ENCODE data around the gene XPNPEP1. TPM values are rescaled to one million over a fixed set of nuclear protein-coding genes. Genes with fewer than 3 reads are reported as not detected.

The XPNPEP1 gene
- polyA plus RNA-seq, 5 donors, result 72.5 to 89.6 (median 81.6) TPM

DNA sequence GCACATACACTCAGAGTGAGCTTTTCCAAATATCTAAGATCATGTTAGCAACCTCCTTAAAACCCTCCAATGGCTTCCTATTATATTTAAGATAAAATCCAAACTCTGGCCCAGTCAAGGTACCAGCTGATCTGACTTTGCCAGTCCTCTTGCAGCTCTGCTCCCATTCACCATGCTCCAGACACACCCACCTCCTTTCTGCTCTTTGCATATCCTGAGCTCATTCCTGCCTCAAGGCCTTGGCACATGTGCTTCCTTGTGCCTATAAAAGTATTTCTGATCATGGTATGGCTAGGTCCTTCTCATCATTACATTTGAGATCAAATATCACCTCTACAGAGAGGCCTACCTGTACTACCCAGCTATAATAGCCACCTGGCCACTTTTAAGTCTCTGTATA is 27.5 kb downstream of the XPNPEP1 start:
- no peak for DNase-seq

DNA sequence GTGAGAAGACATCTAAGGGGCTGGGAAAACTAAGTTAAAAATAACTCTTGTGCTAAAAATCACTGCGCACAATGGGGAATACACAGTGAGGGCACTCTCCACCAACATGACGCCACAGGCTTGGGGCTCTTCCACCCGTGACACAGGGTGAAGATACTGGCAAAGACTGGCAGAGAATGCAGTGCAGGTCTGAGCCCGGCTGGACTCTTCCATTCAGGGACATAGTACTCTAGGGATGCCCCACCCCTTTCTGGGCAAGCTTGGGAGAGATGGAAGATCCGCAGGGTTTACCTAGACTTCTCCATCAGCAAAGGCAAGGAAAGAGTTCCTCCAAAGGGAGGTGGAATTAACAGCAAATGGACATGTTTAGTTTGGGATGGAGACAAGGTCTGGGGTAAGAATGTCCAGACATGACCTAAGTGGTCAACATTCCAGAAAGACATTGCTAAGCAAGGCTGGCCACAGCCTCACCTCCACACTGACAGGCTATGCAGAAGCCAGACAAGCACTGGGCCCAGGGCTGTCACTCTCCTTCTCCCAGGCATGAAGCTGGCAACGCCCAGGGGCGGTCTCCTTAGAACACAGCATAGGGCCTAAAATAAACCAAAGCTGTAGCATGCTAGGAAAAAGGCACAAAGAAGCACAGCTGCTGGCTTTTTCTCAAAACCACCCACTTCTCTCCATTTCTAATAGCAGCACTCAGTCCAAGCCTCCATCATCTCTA is 28.1 kb downstream of the XPNPEP1 start:
- no peak for DNase-seq

DNA sequence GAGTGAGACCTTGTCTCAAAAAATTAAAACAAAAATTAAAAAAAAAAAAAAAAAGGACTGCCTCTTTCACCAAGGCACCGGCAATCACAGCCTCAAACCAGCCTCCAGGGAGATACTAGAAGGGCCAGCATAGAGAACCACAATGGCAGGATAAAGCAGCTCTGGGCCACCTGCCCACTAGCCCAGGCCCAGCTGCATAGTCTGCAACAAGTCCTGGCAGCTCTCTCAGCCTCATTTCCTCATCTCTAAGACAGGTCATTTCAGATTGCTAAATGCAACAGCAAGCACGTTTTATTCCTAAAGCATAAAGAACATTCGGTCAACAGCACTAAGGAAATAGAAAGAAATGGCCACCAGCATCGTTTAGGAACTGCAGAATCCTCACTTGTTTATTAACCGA is 28.8 kb downstream of the XPNPEP1 start:
- DNase-seq, result peak; percentile 43 to 52

DNA sequence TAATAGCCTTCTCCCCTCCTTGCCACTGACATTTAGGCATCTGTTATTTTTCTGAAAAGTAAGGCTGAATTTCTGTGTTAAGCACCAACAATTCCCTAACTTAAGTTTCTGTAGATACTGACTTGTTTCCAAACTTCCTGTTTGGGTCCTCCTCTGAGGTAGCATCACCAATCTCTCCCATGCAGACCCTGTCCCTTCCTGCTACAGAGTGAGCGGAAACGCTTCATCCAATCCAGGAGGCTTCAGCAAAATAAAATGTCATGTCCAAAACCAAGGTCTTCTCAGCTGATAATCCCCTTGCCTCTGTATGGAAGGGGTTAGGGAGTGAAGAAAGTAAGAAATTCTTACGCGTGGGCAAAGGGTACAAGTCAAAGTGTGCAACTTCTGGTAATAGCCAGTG is 29.9 kb downstream of the XPNPEP1 start:
- no peak for DNase-seq

DNA sequence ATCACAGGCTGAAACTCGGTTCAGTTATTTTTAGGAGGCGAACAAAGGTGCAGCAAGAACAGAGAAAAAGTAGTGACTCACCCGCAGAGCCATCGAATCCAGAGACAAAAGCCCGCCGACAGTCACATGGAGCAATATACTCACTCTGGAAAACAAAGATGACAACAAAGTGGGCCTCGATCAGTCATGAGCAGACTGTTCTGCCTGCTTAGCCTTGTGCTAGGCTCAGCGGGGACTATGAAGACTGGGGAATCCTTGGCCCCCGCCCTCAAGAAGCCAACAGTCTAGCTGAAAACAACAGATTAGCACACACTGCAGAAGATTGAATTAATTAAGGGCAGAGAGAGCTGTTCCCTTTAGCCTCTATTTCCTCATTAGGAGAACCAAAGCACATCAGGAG is 30.4 kb downstream of the XPNPEP1 start:
- DNase-seq, result no peak

DNA sequence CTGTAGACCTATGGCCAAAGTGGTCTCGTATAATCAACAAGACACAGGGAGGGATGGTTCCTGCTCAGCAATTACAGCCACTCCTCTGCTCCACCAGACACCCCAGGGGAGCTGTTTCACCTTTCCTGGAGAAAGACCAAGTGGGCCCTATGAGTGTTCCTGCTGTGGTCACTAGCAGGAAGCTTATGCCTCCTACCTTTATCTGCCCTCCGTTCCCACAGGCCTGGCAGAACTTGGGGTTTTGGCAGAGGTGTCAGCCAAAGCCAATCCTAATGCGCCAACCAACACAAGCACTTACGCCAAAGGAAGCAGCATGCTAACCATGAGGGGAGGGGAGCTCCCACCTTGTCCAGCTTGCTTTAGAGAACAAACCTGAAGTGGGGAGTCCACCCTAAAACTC is 31.2 kb downstream of the XPNPEP1 start:
- DNase-seq, result no peak

DNA sequence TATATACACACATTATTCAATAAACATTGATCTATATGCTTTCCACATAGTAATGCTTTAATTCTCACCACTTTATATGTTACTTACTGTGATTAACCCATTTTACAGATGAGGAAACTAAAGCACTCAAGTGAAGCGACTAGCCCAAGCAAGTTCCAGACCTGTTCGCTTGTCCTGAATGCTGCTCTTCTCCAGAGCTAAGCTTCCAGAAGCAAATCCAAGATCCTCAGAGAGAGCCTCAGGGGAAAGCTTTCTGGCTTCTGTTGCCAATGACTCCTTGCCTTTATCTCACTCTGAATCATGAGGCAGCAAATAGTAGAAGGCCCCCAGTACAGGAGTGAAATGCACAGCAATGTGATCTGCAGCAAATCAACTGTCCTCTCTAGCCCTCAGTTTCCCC is 32.2 kb downstream of the XPNPEP1 start:
- no peak for DNase-seq

DNA sequence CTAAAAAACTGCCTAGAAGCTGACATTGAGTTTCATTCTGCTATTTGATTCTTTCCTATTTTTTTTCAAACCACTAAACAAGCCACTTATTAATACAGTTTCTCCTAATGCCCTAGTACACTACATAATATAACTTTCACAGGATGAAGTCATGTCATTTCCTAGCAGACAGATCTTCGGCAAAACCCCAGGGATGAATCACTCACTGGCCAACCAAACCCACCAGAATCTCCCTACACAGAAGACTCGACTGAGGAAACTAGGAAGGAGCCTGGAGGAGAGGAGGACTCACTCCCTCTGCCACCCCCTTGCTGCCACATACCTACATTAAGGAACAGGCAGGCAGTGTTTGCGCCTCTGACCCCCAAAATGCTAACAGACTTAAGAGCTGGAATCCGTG is 33.4 kb downstream of the XPNPEP1 start:
- no peak for DNase-seq

DNA sequence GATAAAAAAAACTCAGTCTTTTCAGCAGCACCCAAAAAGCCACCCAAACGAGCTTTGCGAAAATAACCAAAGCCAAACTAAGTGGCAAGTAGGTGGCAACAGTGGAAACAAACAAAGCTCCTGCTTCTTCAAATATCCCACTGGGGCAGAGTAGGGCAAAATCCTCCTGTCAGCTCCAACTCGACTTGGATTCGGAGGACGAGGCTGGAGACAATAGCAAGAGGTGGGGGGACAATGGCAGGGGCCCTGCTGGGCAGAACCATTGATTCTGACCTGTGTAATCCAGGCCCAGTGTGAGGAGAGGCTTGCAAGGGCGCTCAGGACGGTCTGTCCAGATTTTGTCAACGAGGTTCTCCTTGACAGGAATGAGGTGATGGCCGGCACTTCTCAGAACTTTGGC is 35.5 kb downstream of the XPNPEP1 start:
- DNase-seq, result no peak

DNA sequence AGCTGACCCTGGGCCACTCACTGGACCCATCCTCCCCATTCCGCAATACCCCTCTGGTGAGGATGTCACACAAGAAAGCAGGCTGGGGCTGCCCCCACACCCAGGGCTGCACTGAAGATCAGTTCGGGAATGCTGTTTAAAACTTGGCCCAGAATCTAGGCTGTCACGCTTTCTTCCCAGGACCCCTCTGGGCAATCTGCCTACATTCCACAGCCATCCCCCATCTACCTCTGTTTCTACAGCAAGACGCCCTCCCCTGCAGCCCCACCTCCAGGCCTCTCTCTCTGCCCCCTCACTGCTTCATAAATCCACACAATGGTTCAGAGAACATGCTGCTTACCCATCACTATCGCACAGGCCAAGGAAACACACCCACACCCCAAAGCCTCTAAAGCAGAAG is 36.1 kb downstream of the XPNPEP1 start:
- no peak for DNase-seq

DNA sequence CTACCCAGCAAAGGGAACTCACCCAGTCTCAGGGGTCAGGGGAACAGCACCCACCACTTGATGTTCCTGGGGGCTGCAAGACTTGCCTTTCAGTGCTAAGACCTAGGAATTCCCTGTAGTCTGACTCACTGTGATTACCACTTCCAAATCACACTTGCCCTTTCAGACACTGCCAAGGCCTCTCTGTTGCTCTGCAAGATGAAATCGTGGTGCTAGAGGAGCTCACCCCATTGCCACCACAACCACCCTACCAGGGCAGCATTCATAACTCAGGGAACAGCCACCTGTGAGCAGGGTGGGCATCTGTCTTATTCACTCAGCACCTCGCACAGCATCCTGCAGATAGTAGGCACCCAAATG is 36.5 kb downstream of the XPNPEP1 start:
- DNase-seq, result no peak

DNA sequence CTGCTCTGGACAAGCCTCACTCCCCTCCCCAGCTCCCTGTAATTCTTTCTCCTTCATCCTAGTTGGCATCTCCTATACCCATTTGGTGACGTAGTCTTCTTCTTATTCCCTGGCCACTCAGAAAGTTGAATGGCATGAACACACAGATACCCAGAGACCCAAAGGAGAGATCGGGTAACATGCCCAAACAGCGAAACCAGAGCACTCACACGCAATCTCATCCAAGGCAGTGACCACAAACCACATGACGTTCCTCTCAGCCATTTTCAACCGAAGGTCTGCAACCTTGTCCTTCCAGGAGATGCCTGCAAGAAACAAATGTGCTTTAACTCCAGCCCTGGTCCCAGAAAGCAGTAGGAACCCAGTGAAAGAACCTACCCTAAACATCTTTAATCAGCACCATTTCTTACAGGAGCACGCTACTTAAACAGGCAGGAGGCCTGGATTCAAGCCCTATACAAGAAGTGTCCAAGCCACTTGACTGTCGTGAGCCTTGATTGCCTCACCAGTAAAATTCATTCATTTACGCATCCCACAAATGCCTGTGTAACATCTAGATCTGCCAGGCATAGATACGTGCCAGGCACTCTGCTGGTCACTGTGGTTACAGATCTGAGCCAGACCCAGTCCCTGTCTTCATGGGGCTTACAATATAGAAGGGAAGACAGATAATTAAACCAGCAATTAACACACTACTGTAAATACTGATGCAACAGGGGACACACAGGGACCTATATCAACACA is 37.1 kb downstream of the XPNPEP1 start:
- DNase-seq, result no peak

DNA sequence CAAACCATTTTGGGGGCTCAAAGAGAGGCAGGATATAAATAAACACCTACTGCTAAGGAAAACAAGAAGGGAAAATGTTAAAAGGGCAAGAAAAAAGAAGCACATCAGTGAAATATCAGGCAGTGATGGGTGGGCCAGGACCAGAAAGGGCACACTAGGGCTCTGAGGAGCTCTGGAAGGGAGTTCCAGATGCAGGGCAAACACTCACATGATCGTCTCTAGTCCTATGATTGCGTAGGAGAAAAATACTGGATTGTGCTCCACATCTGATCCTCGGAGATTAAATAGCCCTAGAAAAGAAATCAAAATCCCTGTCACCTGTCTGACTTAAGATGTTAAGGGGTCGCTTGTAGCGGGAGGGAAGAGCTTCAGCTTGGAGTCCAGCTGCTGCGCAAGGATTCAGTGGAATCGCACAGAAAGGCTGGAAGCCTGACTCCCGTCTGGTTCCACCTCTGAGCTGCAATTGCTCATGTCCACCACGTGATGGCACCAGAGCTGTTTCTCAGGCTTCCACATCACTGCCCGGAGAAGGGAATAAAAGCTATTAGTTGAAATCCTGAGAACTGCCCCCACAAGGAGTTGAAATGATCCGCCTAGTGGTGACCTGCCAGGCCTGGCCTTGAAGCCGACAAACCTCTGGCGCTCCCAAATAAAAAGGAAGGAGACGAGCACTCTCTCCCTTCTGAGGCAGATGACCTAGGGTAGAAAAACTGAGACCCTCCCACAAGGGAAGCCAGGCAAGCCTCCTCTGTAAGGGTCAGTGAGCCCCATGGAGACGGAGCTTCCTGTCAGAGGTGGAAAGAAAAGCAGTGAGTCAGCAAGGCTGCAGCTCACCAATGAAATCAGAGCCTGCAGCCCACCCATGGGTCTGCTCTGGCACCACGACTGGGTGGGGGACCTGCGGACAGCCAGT is 39.2 kb downstream of the XPNPEP1 start:
- DNase-seq, result peak; percentile 83 to 85

DNA sequence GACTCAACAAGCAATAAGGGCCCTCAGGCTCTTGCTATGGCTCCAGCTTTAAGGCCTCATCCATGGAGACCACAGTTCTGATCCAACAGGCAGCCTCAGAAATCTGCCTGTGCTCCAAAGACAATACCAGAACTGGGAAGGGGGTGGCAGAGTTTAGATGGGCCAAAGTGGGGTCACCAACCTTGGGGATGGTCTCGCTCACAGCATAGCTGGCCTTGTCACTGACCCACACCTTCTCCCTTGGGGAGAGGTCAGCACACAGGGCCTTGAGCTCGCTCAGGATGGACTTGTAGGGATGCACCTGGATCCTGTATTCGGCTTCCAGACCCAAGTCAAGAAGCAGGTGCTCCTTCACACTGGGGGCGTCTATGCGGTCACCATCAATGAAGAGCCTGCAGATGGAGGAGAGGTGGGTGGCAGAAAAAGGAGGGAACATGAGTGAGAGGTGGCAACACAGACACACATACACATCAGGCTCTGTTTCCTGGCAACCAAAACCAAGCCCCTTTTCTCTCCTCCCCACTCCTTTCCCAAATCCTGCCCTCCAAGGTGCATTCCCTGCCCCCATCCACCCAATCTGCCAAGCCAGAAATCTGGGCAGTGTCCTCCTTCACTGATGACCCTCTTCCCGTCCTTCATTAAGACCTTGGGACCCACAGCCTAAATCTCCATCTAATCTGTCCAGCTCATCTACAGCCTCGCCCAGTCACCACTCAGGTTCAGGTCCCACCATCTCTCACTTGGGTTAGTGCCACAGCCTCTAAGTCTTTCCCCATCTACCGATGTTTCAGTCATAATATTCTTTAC is 40.9 kb downstream of the XPNPEP1 start:
- no peak for DNase-seq

DNA sequence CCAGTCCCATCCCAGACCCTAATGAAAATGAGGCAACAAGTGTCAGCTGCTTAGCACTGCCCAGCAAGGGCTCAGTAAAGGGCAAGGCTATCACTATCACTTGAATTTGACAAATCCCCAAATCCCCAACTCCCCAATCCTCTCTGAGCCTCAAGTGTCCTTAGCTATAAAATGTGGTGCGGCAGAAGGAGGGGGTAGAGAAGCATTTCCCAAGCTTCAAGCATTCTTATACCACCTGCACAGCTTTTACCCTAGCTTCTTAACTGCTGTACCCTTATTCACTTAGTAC is 41.6 kb downstream of the XPNPEP1 start:
- no peak for DNase-seq

DNA sequence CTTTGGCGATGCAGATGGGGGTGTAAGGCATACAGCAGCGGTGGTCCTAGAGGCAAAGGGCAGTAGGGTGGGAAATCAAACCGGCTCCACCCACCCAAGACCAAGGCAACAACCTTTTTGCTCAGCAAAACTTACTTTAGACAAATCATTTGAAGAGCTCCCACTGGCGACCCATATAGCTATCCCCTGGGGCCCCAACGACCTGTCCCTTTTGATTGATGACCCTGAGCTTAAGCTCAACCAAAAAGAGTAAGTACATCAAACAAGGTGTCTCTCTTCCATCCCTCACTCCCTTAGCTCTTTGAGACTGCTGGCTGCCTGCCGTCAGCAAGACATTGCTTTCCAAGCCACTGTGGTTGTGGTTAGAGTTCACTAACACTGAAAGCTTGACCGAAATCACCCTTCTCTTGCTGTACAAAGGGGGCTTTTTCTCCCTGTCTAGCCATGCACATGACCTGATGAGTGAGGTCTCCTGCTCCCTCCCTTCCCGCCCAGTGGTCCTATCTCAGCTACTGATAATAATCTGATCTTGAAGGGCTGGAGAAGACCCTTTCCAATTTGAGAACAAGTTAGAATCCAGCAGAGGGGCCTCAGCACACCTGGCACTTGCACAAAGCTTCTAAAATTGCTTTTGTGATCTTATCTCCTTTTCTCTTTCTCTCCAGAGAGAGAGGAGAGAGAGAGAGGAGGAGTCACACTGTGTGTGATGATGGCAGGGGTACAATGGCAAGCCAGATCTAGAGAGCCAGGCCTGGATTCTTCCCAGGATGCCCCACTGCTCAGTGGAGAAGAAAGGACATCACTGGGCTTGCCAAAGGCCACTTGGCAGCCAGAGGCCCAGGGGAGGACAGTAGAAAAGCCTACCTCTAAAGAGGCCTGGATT is 42.2 kb downstream of the XPNPEP1 start:
- DNase-seq, result no peak

DNA sequence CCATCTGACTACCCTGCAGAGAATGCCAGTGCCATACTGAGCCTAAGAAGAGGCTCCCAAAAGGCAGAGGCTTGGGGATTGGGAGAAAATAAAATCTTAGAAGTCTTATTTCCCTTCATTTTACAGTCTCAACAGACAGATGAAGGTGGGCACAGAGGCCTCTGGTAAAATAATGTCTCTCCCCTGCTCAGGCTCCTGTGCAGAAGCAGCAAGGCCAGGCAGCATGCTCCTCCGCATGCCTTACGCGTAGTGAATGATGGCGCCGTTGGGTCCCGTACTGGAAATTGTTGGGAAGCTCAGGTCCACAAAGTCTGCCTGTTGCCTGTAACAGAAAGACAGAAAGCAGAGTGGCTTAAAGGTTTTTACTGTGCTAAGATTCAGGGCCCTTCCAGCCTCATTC is 45.8 kb downstream of the XPNPEP1 start:
- no peak for DNase-seq

DNA sequence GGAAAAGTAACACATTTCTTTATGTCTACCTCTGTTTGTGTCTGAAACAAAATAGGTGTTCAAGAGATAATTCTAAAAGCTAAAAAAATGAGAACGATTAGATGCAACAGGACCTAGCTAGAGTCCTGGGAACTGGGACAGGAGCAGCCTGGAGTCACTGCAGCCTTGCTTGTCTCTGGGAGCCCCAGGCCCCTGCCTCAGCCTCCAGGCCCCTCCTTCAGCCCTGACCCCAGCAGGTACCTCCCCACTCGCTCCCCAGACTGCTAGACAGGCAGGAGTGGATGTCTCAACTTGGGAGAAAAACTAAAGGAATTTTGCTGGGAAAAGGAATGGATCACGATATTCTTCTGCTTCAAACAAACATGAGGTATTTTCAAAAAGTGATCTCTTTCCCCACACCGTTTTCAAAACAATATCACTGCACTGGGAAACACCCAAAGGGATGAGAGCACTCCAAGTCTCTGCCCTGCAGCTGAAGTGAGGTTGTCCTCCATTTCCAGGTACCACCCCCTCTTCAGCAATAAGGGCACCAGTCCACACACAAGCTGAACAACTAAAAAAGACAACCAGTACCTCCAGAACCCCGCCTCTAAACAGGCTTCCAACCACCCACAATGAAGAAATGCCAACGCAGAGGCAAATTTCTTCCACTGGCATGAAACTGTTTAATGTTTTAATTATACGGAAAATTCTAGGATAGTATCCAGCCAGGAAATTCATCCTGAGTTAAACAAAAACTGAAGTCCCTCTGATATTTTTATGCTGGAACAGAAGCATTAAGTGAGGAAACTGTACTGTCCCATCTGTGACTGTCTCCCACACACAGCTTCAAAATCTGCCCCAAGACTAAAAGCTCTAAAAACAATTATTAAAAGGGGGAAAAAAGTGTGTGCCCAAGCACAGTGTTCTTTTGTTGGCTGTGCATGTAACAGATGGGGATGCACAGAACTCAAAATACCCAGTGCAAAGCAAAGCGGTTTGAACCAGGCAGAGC is 47.2 kb downstream of the XPNPEP1 start:
- no peak for DNase-seq

DNA sequence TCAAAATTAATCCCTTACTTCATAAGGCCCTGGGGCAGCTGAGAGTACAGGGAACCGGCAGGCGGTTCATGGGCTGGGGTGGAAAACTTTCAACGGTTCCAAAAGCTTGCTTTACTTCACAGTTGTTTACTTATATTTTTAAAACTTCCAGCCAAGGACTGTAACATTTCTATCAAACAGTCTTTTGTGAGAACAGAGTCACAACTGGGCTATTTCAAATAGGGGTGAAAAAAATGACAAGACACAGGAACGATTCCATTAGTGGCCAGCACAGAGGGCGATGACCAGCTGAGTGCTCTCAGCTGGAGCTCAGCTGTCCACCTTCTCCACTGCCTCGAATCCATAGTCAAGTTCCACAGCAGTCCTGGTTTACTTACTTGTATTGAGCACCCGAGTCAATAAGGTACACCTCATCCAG is 48.2 kb downstream of the XPNPEP1 start:
- peak in 1 of 2 donors; percentile 47 for DNase-seq

DNA sequence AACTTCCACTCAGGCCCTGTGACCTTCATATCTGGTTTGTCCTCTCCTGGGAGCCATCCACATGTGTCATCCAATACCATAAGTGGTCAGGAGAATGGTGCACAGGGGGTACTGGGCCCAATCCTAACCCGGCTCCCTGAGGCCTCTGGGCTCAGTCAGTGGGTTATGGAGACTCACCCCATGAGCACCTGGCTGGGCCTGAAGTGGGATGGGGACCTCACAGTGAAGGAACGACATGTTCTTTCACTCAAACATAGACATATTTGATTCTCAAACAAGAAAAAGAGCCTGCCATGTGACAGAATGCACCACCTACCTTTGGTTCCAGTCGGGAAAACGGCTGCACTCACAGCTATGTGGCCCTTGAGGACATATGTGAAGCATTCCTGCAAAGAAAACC is 51.8 kb downstream of the XPNPEP1 start:
- no peak for DNase-seq
